ENCODE measurements around the gene SF3A2. TPM values are rescaled to one million over a fixed set of nuclear protein-coding genes. Genes with fewer than 3 reads are reported as not detected.

Gene SF3A2
- polyA plus RNA-seq, 5 donors: 49.2 to 98.0 (median 68.6) TPM

GRCh38 chr19:2239771-2240770 is 3.4 kb downstream of the SF3A2 start:
- DNase-seq: no peak

- no peak for DNase-seq
Observed at GRCh38 chr19:2240881-2241760, 4.5 kb downstream of the SF3A2 start.

GRCh38 chr19:2242092-2242537 is 5.5 kb downstream of the SF3A2 start:
- no peak for DNase-seq

- DNase-seq: no peak
Observed at GRCh38 chr19:2242816-2243215, 6.2 kb downstream of the SF3A2 start.

GRCh38 chr19:2243274-2244124 is 6.9 kb downstream of the SF3A2 start:
- no peak for DNase-seq

- DNase-seq: no peak
Observed at GRCh38 chr19:2244125-2244411, 7.4 kb downstream of the SF3A2 start.

- DNase-seq: no peak
Observed at GRCh38 chr19:2244486-2244885, 7.9 kb downstream of the SF3A2 start.

GRCh38 chr19:2245273-2245672 is 8.6 kb downstream of the SF3A2 start:
- DNase-seq: no peak

- DNase-seq: no peak
Observed at GRCh38 chr19:2246014-2246620, 9.5 kb downstream of the SF3A2 start.

- peak in 1 of 2 donors; percentile 54 for DNase-seq
Observed at GRCh38 chr19:2246801-2247361, 10.3 kb downstream of the SF3A2 start.

GRCh38 chr19:2247433-2248101 is 10.9 kb downstream of the SF3A2 start:
- no peak for DNase-seq

- DNase-seq: no peak
Observed at GRCh38 chr19:2248136-2249009, 11.7 kb downstream of the SF3A2 start.

GRCh38 chr19:2249010-2249866 is 12.6 kb downstream of the SF3A2 start, which contains the start of gene AMH:
Gene AMH (plus strand): TSS chr19:2249323. CDS start chr19:2249333, 10 bp downstream.
- no peak for DNase-seq

- DNase-seq: no peak
Observed at GRCh38 chr19:2249880-2250765, 13.5 kb downstream of the SF3A2 start.

- DNase-seq: no peak
Observed at GRCh38 chr19:2250766-2251105, 14.1 kb downstream of the SF3A2 start.

GRCh38 chr19:2251106-2252054 is 14.8 kb downstream of the SF3A2 start:
- DNase-seq: no peak
